ENCODE measurements around the gene TMEM94.

DNA sequence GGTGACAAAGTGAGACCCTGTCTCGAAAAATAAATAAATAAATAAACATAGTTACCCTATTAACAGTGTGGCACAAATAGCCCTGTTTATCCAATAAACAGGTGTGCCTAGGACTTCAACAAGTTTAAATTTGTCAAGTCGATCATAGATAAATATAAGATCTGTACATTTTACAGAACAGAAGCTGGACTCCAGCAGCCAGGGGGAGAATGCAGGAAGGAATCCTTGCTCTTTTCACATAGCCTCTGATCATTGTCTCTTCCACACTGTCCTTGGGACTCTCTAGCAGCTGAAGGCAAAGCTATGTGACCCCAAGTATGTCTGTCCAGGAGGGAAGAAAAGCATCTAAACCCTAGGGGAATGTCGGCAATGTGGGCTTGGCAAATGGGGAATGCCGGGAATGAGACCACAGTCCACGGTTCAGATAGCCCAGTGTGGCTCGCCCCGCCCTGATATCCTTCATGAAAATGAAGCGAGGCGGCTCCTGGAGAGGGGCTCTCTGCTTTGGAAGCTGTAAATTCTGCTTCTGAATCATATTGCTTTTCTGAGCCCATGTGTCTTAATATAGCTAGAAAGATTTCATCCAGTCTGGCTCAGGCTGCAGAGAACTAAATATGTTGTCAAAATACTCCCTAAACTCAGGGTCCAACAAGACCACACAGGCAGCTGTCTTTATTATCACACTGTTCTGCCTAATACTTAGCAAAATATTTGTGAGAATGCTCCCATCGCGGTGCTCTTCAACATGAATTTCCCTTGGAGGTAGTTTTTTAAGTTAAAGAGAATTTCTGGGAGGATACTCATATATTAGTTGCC lies 26.1 kb upstream of the TMEM94 start:
- TF ChIP-seq TAF1 (IDR thresholded peaks at IDR 0.05; ENCODE audit: low read depth, low read length) (no peak), POLR2AphosphoS5 (IDR thresholded peaks at IDR 0.05; ENCODE audit: low read depth, low read length) (no peak), POLR2A (IDR thresholded peaks at IDR 0.05; ENCODE audit: low read depth, low read length) (no peak), SPI1 (IDR thresholded peaks at IDR 0.05; ENCODE audit: low read depth, low read length) (no peak), PAX5 (IDR thresholded peaks at IDR 0.05; ENCODE audit: insufficient read depth, low read length, severe bottlenecking) (no peak)

Measured in GM12891 (cell line).